Activated CD8-positive, alpha-beta T cell treated with anti-CD3 and anti-CD28 coated beads for 36 hours (primary cell): ENCODE results near the gene PI4KA. TPM values are rescaled to one million over a fixed set of nuclear protein-coding genes. Genes with fewer than 3 reads are reported as not detected.

ENCODE experiments used
- ATAC-seq: fragments of 200-7000 bp; cut with Tn5 transposase; one replicate; pipeline ENCODE4 v1.10.0; 2021; ENCODE audit warnings: mild to moderate bottlenecking, moderate library complexity
- CTCF ChIA-PET: fragments of 350-600 bp; sonication (Branson Sonifier 250); formaldehyde crosslinking; loops from one replicate; lab custom pipeline; 2021; ENCODE audit warnings: antibody characterized with exemption; lab: Charles Lee
- POLR2A ChIA-PET: fragments of 350-600 bp; sonication (Branson Sonifier 250); formaldehyde crosslinking; loops from one replicate; lab custom pipeline; 2021; ENCODE audit warnings: antibody characterized with exemption; lab: Charles Lee
- DNase-seq: peaks from one replicate; pipeline ENCODE4 v3.0.0-alpha.2; 2020
- H3K27ac Mint-ChIP-seq: one replicate; pipeline ENCODE4 v1.8.0; 2021; ENCODE audit warnings: mild to moderate bottlenecking, mixed read lengths
- H3K27me3 Mint-ChIP-seq: one replicate; pipeline ENCODE4 v1.8.0; 2021; ENCODE audit warnings: mixed read lengths
- H3K36me3 Mint-ChIP-seq: one replicate; pipeline ENCODE4 v1.8.0; 2021; ENCODE audit warnings: low read depth, mixed read lengths
- H3K4me1 Mint-ChIP-seq: one replicate; pipeline ENCODE4 v1.8.0; 2021; ENCODE audit warnings: low read depth, mixed read lengths
- H3K4me3 Mint-ChIP-seq: one replicate; pipeline ENCODE4 v1.8.0; 2021; ENCODE audit warnings: mild to moderate bottlenecking, moderate library complexity, mixed read lengths
- H3K9me3 Mint-ChIP-seq: one replicate; pipeline ENCODE4 v1.8.0; 2021; ENCODE audit warnings: mixed read lengths
- CTCF ChIP-seq: fragments of 200-600 bp; IDR thresholded peaks from one replicate; pipeline ENCODE4 v1.8.0; 2022; ENCODE audit warnings: antibody characterized with exemption, mild to moderate bottlenecking
- intact Hi-C: fragments of 100-400 bp; cut with micrococcal nuclease; formaldehyde crosslinking; loops from one replicate; pipeline ENCODE4 v1.10.0; 2022
- total RNA-seq, 2 experiments: library from RNA; stranded (reverse); gene quantifications; one replicate each; pipeline ENCODE4 v1.2.3, GENCODE V29; 2021

PI4KA gene
- total RNA-seq, 2 experiments from 2014 or later = 63.9 to 64.1 TPM

GRCh38 chr22:20864186-20864908 lies 5.7 kb upstream of the PI4KA start:
- no peak for TF ChIP-seq CTCF
- ChIA-PET CTCF (no interaction called here), POLR2A (no interaction called here)
- DNase-seq (no peak), ATAC-seq (no peak)
- H3K27ac Mint-ChIP-seq = no peak overlapping the region
- H3K27me3 Mint-ChIP-seq = no peaks in the 10 kb centered on the region
- H3K36me3 Mint-ChIP-seq = peaks cover 12% of the 10 kb centered on the region
- no peak overlapping the region for H3K4me3 Mint-ChIP-seq
- peaks cover 31% of the 10 kb centered on the region for H3K4me1 Mint-ChIP-seq
- H3K9me3 Mint-ChIP-seq = no peaks in the 10 kb centered on the region
- intact Hi-C loops = no loop called here

- DNase-seq (no peak), ATAC-seq (no peak)
- Mint-ChIP-seq H3K36me3 (peaks cover 12% of the 10 kb centered on the region), H3K4me1 (peaks cover 32% of the 10 kb centered on the region), H3K27ac (no peak overlapping the region), H3K27me3 (no peaks in the 10 kb centered on the region), H3K4me3 (no peak overlapping the region), H3K9me3 (no peaks in the 10 kb centered on the region)
- TF ChIP-seq CTCF = no peak
- ChIA-PET POLR2A (no interaction called here), CTCF (no interaction called here)
- intact Hi-C loops = no loop called here
Observed at GRCh38 chr22:20863366-20863765, 4.8 kb upstream of the PI4KA start.

- ATAC-seq (no peak), DNase-seq (no peak)
- Mint-ChIP-seq H3K27me3 (no peaks in the 10 kb centered on the region), H3K4me1 (peaks cover 36% of the 10 kb centered on the region), H3K27ac (no peak overlapping the region), H3K36me3 (peaks cover 12% of the 10 kb centered on the region), H3K9me3 (no peaks in the 10 kb centered on the region), H3K4me3 (no peak overlapping the region)
- TF ChIP-seq CTCF = no peak
- intact Hi-C loops = no loop called here
- CTCF ChIA-PET = no interaction called here
- POLR2A ChIA-PET = no interaction called here
Observed at GRCh38 chr22:20862540-20862939, 3.9 kb upstream of the PI4KA start.

- no peak for DNase-seq
- no peaks in the 10 kb centered on the region for H3K9me3 Mint-ChIP-seq
- POLR2A ChIA-PET = interaction anchor here (1.0 kb wide), 1 partner anchor 108 kb away, joined by 3 read pairs; no protein-coding TSS in a partner anchor
- peak overlapping the region; percentile 74 for H3K27ac Mint-ChIP-seq
- peak overlapping the region; percentile 96 for H3K4me3 Mint-ChIP-seq
- no peak for TF ChIP-seq CTCF
- peaks cover 12% of the 10 kb centered on the region for H3K36me3 Mint-ChIP-seq
- ATAC-seq = no peak
- peaks cover 45% of the 10 kb centered on the region for H3K4me1 Mint-ChIP-seq
- intact Hi-C loops = no loop called here
- no peaks in the 10 kb centered on the region for H3K27me3 Mint-ChIP-seq
- CTCF ChIA-PET = interaction anchor here (0.7 kb wide), 1 partner anchor 64 kb away, joined by 3 read pairs; no protein-coding TSS in a partner anchor
Observed at GRCh38 chr22:20859615-20860014, 1.0 kb upstream of the PI4KA start.

- Mint-ChIP-seq H3K4me1 (peaks cover 53% of the 10 kb centered on the region), H3K4me3 (peak overlapping the region; percentile 96), H3K36me3 (peaks cover 11% of the 10 kb centered on the region), H3K27ac (peak overlapping the region; percentile 82), H3K27me3 (no peaks in the 10 kb centered on the region), H3K9me3 (no peaks in the 10 kb centered on the region)
- ChIA-PET POLR2A (interaction anchor here (0.6 to 1.2 kb wide), 3 partner anchors 8 to 104 kb away, joined by 3 to 4 read pairs (median 3); partner anchors contain the start of gene CRKL), CTCF (no interaction called here)
- TF ChIP-seq CTCF = no peak
- peak; percentile 86 for DNase-seq
- ATAC-seq = peak; percentile 70
- intact Hi-C loops = no loop called here
Observed at GRCh38 chr22:20857838-20858614, 585 bp downstream of the PI4KA start.
